Measurements from ENCODE around the gene IFNA13. TPM values are rescaled to one million over a fixed set of nuclear protein-coding genes. Genes with fewer than 3 reads are reported as not detected.
"Not testable (repeated sequence)": the region's sequence is repeated elsewhere in the genome, so short reads cannot be mapped to it uniquely, and the experiment has no call there.

The IFNA13 gene
- total and polyA plus RNA-seq, 2 experiments from 2014 or later, result not detected

- Histone ChIP-seq H4K20me1 (ENCODE audit: insufficient read depth) (no peaks in the 10 kb centered on the region), H3K79me2 (ENCODE audit: insufficient read depth) (no peaks in the 10 kb centered on the region), H3K9me2 (ENCODE audit: insufficient read depth) (no peaks in the 10 kb centered on the region), H3K27ac (no peak overlapping the region), H3K4me2 (ENCODE audit: unreplicated experiment) (no peak overlapping the region), H2AFZ (no peak overlapping the region), H3K9me3 (ENCODE audit: low read depth) (no peaks in the 10 kb centered on the region), H3K4me3 (no peak overlapping the region), H3F3A (ENCODE audit: insufficient read depth) (no peaks in the 10 kb centered on the region), H3K36me3 (ENCODE audit: low read depth) (no peaks in the 10 kb centered on the region), H3K4me1 (ENCODE audit: insufficient read depth) (no peaks in the 10 kb centered on the region), H3K9ac (no peak overlapping the region), H3K27me3 (replicated peaks; ENCODE audit: insufficient read depth) (peaks cover 61% of the 10 kb centered on the region)
- 67% methylated on average over 6 of the region's 6 CpGs for WGBS, 2 experiments (ENCODE audit: low coverage in 1 of 2, low lambda C conversion rate in 2 of 2, missing lambda C conversion rate in 2 of 2)
- no peak for TF ChIP-seq EZH2phosphoT487 (IDR thresholded peaks at IDR 0.05; ENCODE audit: insufficient read depth, low read depth)
- TF ChIP-seq EZH2 (IDR thresholded peaks at IDR 0.05; ENCODE audit: insufficient read depth, poor library complexity, severe bottlenecking), result no peak
- DNase-seq, result peak; percentile 47
- in situ Hi-C loops (cut with MboI), result no loop called here
Measured at GRCh38 chr9:21392270-21392669, 24.4 kb upstream of the IFNA13 start.

DNA sequence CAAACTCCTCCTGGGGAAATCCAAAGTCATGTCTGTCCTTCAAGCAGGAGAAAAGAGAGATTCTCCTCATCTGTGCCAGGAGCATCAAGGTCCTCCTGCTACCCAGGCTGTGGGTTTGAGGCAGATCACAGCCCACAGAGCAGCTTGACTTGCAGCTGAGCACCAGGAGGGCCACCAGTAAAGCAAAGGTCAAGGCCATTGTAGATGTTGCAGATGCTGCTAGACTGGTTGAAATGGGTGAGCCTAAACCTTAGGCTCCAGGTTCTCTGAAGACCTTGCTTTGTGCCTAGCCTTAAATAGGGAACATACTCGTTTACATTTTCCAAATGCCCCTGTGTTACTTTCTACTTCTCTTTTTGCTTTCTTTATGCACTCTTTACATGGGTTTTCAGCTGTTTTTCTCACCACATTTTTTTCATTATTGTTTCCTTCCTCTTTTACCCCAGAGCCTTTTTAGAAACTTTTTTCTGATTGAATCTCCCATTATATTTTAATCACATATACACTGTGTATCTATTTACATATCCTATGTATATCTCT, 17.3 kb upstream of the IFNA13 start, which contains the start of gene IFNA2:
TSS of gene IFNA2 (minus strand) at position 268 of the 540 bp plus-strand sequence. CDS start at position 199, 69 bp downstream.
- no peak for DNase-seq
- 0 to 3% methylated on average over 1 of the region's 1 CpG for WGBS, 2 experiments (ENCODE audit: low coverage in 1 of 2, low lambda C conversion rate in 2 of 2, missing lambda C conversion rate in 2 of 2)
- Histone ChIP-seq H3F3A (ENCODE audit: insufficient read depth) (no peaks in the 10 kb centered on the region), H3K9me3 (ENCODE audit: low read depth) (no peaks in the 10 kb centered on the region), H2AFZ (no peak within 1 kb of the TSS), H3K27ac (no peak within 1 kb of the TSS), H3K4me3 (no peak within 1 kb of the TSS), H3K27me3 (replicated peaks; ENCODE audit: insufficient read depth) (peaks cover 67% of the 10 kb centered on the region), H4K20me1 (ENCODE audit: insufficient read depth) (no peaks in the 10 kb centered on the region), H3K4me1 (ENCODE audit: insufficient read depth) (no peaks in the 10 kb centered on the region), H3K9ac (no peak within 1 kb of the TSS), H3K36me3 (ENCODE audit: low read depth) (no peaks in the 10 kb centered on the region), H3K79me2 (ENCODE audit: insufficient read depth) (no peaks in the 10 kb centered on the region), H3K4me2 (ENCODE audit: unreplicated experiment) (no peak within 1 kb of the TSS), H3K9me2 (ENCODE audit: insufficient read depth) (no peaks in the 10 kb centered on the region)
- TF ChIP-seq EZH2 (IDR thresholded peaks at IDR 0.05; ENCODE audit: insufficient read depth, poor library complexity, severe bottlenecking), result no peak
- TF ChIP-seq EZH2phosphoT487 (IDR thresholded peaks at IDR 0.05; ENCODE audit: insufficient read depth, low read depth), result no peak
- in situ Hi-C loops (cut with MboI), result no loop called here

- Histone ChIP-seq H3K4me1 (ENCODE audit: insufficient read depth) (no peaks in the 10 kb centered on the region), H3K79me2 (ENCODE audit: insufficient read depth) (no peaks in the 10 kb centered on the region), H3K27ac (no peak overlapping the region), H3K27me3 (replicated peaks; ENCODE audit: insufficient read depth) (peaks cover 65% of the 10 kb centered on the region), H3F3A (ENCODE audit: insufficient read depth) (no peaks in the 10 kb centered on the region), H3K36me3 (ENCODE audit: low read depth) (no peaks in the 10 kb centered on the region), H3K9me2 (ENCODE audit: insufficient read depth) (no peaks in the 10 kb centered on the region), H4K20me1 (ENCODE audit: insufficient read depth) (no peaks in the 10 kb centered on the region), H2AFZ (no peak overlapping the region), H3K9me3 (ENCODE audit: low read depth) (no peaks in the 10 kb centered on the region), H3K4me2 (ENCODE audit: unreplicated experiment) (no peak overlapping the region), H3K4me3 (no peak overlapping the region), H3K9ac (no peak overlapping the region)
- in situ Hi-C loops (cut with MboI), result no loop called here
- TF ChIP-seq EZH2 (IDR thresholded peaks at IDR 0.05; ENCODE audit: insufficient read depth, poor library complexity, severe bottlenecking) (no peak), EZH2phosphoT487 (IDR thresholded peaks at IDR 0.05; ENCODE audit: insufficient read depth, low read depth) (no peak)
- no peak for DNase-seq
- 56 to 59% methylated on average over 4 of the region's 4 CpGs for WGBS, 2 experiments (ENCODE audit: low coverage in 1 of 2, low lambda C conversion rate in 2 of 2, missing lambda C conversion rate in 2 of 2)
Measured at GRCh38 chr9:21383627-21384026, 15.8 kb upstream of the IFNA13 start.

- Histone ChIP-seq H3K9me2 (ENCODE audit: insufficient read depth) (no peaks in the 10 kb centered on the region), H3F3A (ENCODE audit: insufficient read depth) (no peaks in the 10 kb centered on the region), H3K36me3 (ENCODE audit: low read depth) (no peaks in the 10 kb centered on the region), H3K4me2 (ENCODE audit: unreplicated experiment) (no peak overlapping the region), H3K27ac (no peak overlapping the region), H2AFZ (no peak overlapping the region), H3K4me1 (ENCODE audit: insufficient read depth) (no peaks in the 10 kb centered on the region), H4K20me1 (ENCODE audit: insufficient read depth) (no peaks in the 10 kb centered on the region), H3K27me3 (replicated peaks; ENCODE audit: insufficient read depth) (peaks cover 71% of the 10 kb centered on the region), H3K9ac (no peak overlapping the region), H3K79me2 (ENCODE audit: insufficient read depth) (no peaks in the 10 kb centered on the region), H3K9me3 (ENCODE audit: low read depth) (no peaks in the 10 kb centered on the region), H3K4me3 (no peak overlapping the region)
- in situ Hi-C loops (cut with MboI), result no loop called here
- 43 to 50% methylated on average over 5 of the region's 5 CpGs for WGBS, 2 experiments (ENCODE audit: low coverage in 1 of 2, low lambda C conversion rate in 2 of 2, missing lambda C conversion rate in 2 of 2)
- no peak for TF ChIP-seq EZH2 (IDR thresholded peaks at IDR 0.05; ENCODE audit: insufficient read depth, poor library complexity, severe bottlenecking)
- no peak for TF ChIP-seq EZH2phosphoT487 (IDR thresholded peaks at IDR 0.05; ENCODE audit: insufficient read depth, low read depth)
- DNase-seq, result no peak
Measured at GRCh38 chr9:21381448-21382339, 13.8 kb upstream of the IFNA13 start.

DNA sequence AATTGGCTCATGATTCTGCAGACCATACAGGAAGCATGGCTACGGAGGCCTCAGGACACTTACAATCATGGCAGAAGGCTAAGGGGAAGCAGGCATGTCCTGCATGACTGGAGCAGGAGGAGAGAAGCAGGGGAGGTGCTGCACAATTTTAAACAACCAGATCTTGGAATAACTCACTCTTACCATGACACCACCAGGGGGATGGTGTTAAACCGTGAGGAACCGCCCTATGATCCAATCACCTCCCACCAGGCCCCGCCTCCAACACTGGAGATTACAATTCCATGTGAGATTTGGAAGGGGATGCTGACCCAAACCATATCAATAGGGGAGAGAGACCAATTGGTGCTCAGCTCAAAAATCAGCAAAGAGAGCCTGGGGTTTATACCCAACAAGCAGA, 3.6 kb upstream of the IFNA13 start:
- H4K20me1 ChIP-seq (ENCODE audit: insufficient read depth), result not testable (repeated sequence)

DNA sequence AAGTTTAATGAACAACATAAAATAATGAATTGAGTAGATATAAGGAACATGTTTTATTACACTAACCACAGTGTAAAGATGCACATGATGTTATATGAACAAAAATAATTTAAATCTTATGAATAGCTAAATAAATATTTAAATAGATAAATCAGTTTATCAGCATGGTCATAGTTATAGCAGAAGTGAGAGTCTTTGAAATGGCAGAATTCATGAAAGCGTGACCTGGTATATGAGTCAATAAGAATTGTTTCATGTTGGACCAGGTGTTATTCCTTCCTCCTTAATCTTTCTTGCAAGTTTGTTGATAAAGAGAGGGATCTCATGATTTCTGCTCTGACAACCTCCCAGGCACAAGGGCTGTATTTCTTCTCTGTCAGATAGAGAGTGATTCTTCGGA, 688 bp downstream of the IFNA13 start:
- H3F3A ChIP-seq (ENCODE audit: insufficient read depth); H3K27ac ChIP-seq; H3K9ac ChIP-seq; H4K20me1 ChIP-seq (ENCODE audit: insufficient read depth); H3K4me2 ChIP-seq (ENCODE audit: unreplicated experiment); DNase-seq; H3K9me2 ChIP-seq (ENCODE audit: insufficient read depth); H2AFZ ChIP-seq; H3K79me2 ChIP-seq (ENCODE audit: insufficient read depth); in situ Hi-C loops (cut with MboI); H3K36me3 ChIP-seq (ENCODE audit: low read depth); H3K9me3 ChIP-seq (ENCODE audit: low read depth); H3K4me1 ChIP-seq (ENCODE audit: insufficient read depth); H3K4me3 ChIP-seq: not testable (repeated sequence)
- peaks cover 38% of the 10 kb centered on the region for H3K27me3 ChIP-seq (replicated peaks; ENCODE audit: insufficient read depth)
- 88 to 97% methylated on average over 1 of the region's 2 CpGs for WGBS, 2 experiments (ENCODE audit: low coverage in 1 of 2, low lambda C conversion rate in 2 of 2, missing lambda C conversion rate in 2 of 2)

More for the DNA sequence above, 3.6 kb upstream of the IFNA13 start:
- H3K79me2 ChIP-seq (ENCODE audit: insufficient read depth); H3K36me3 ChIP-seq (ENCODE audit: low read depth); H2AFZ ChIP-seq; H3K27ac ChIP-seq; H3K9me3 ChIP-seq (ENCODE audit: low read depth); H3F3A ChIP-seq (ENCODE audit: insufficient read depth); H3K4me3 ChIP-seq; DNase-seq; H3K9ac ChIP-seq; in situ Hi-C loops (cut with MboI); H3K4me1 ChIP-seq (ENCODE audit: insufficient read depth); H3K4me2 ChIP-seq (ENCODE audit: unreplicated experiment); H3K9me2 ChIP-seq (ENCODE audit: insufficient read depth): not testable (repeated sequence)
- H3K27me3 ChIP-seq (replicated peaks; ENCODE audit: insufficient read depth), result 0 out of 2 replicates have a peak, but pooled peaks cover 16% of the 10 kb centered on the region
- 31% methylated on average over 4 of the region's 4 CpGs for WGBS, 2 experiments (ENCODE audit: low coverage in 1 of 2, low lambda C conversion rate in 2 of 2, missing lambda C conversion rate in 2 of 2)

All from GM23248 (cell line).